ENCODE measurements around the gene ADSL. TPM values are rescaled to one million over a fixed set of nuclear protein-coding genes. Genes with fewer than 3 reads are reported as not detected.

The ADSL gene
- total RNA-seq, 2 experiments from 2014 or later = 109 to 118 TPM

DNA sequence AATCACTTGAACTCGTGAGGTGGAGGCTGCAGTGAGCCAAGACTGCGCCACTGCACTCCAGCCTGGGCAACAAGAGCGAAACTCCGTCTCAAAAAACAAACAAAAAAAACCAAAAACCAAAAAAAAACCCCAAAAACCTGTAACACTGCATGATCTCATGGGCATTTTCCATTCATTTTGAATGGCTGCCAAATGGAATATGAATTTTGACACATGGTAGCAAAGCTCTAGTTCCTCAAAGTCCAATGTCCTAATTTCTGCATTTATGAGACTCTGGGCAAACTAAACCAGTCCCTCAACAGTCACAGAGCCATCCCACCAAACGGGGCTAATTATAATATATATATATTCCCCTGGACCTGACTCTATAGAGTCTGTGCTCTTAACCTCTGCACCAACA, 85.9 kb downstream of the ADSL start:
- Mint-ChIP-seq H3K4me1 (ENCODE audit: low read depth) (peaks cover 24% of the 10 kb centered on the region), H3K27me3 (ENCODE audit: low read depth) (no peaks in the 10 kb centered on the region), H3K27ac (no peak overlapping the region), H3K9me3 (ENCODE audit: insufficient read depth) (no peaks in the 10 kb centered on the region), H3K36me3 (ENCODE audit: low read depth) (peaks cover 53% of the 10 kb centered on the region), H3K4me3 (no peak overlapping the region)
- ChIA-PET CTCF (interaction anchor here (1.3 to 12.9 kb wide), 4 partner anchors 30 to 219 kb away, joined by 3 to 153 read pairs (median 8); no protein-coding TSS in a partner anchor), POLR2A (no interaction called here)
- no peak for DNase-seq
- no peak for ATAC-seq

GRCh38 chr22:40432625-40433024, 86.3 kb downstream of the ADSL start:
- no peaks in the 10 kb centered on the region for H3K9me3 Mint-ChIP-seq (ENCODE audit: insufficient read depth)
- H3K4me1 Mint-ChIP-seq (ENCODE audit: low read depth) = peaks cover 29% of the 10 kb centered on the region
- no peak overlapping the region for H3K27ac Mint-ChIP-seq
- CTCF ChIA-PET = interaction anchor here (1.1 to 12.9 kb wide), 5 partner anchors 29 to 218 kb away, joined by 3 to 153 read pairs (median 3); no protein-coding TSS in a partner anchor
- ATAC-seq (no peak), DNase-seq (no peak)
- POLR2A ChIA-PET = no interaction called here
- no peak overlapping the region for H3K4me3 Mint-ChIP-seq
- H3K36me3 Mint-ChIP-seq (ENCODE audit: low read depth) = peaks cover 49% of the 10 kb centered on the region
- no peaks in the 10 kb centered on the region for H3K27me3 Mint-ChIP-seq (ENCODE audit: low read depth)

DNA sequence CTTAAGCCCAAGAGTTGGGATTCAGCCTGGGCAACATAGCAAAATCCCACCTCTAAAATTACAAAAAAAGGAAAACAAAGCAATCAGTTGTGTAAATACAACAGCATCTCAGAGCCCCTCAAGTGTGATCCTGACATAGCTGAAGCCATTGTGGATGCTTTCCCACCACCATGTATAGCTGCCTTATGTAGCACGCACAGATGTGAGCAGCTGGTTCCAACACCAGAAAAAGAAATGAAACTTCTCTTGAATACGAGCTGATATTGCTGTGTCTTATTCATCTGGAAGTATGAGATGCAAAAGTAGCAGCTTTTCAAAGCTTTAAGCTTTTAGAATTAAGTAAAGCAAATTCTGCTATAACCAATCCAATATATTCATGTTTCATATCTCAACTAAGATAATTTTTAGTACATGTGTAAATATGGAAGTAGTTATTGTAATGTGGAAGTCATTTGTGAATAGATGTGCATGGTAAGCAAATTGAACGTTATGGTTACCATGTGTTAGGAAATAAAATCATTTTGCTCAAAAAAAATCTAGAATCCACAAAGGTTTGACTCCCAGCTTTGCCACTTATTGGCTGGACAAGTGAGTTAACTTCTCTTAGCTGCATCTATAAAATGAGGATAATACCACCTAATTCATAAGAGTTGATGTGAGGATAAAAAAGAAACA, 87.3 kb downstream of the ADSL start:
- no peak overlapping the region for H3K4me3 Mint-ChIP-seq
- no peak overlapping the region for H3K27ac Mint-ChIP-seq
- DNase-seq = no peak
- H3K36me3 Mint-ChIP-seq (ENCODE audit: low read depth) = peaks cover 45% of the 10 kb centered on the region
- CTCF ChIA-PET = interaction anchor here (1.1 to 12.9 kb wide), 6 partner anchors 30 to 217 kb away, joined by 3 to 153 read pairs (median 5); no protein-coding TSS in a partner anchor
- H3K9me3 Mint-ChIP-seq (ENCODE audit: insufficient read depth) = no peaks in the 10 kb centered on the region
- H3K27me3 Mint-ChIP-seq (ENCODE audit: low read depth) = no peaks in the 10 kb centered on the region
- POLR2A ChIA-PET = interaction anchor here (0.9 kb wide), 1 partner anchor 51 kb away, joined by 3 read pairs; no protein-coding TSS in a partner anchor
- peaks cover 38% of the 10 kb centered on the region for H3K4me1 Mint-ChIP-seq (ENCODE audit: low read depth)
- no peak for ATAC-seq

GRCh38 chr22:40434106-40434505, 87.8 kb downstream of the ADSL start:
- no peak overlapping the region for H3K4me3 Mint-ChIP-seq
- H3K36me3 Mint-ChIP-seq (ENCODE audit: low read depth) = peaks cover 39% of the 10 kb centered on the region

DNA sequence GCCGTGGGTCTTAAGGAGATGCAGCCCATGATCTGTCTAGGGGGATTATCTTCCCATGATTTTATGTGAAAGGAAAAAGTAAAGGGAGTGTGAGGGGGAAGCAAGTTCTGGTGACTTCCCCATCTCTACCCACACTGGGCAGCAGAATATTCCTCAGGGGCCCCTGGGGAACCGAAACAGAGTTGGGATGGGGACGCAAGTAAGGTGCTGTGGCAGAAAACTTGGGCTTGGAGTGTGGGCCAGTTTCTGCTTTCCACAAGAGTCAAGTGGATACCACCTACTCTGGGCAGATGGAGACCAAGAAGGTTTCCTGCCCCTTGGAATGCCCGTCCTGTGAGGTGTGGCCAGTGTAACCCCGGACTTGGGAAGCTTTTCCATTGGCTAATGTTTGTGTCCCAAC, 88.4 kb downstream of the ADSL start:
- no peak overlapping the region for H3K27ac Mint-ChIP-seq
- CTCF ChIA-PET = interaction anchor here (0.6 to 12.9 kb wide), 9 partner anchors 29 to 212 kb away, joined by 3 to 153 read pairs (median 7); no protein-coding TSS in a partner anchor

More at GRCh38 chr22:40434106-40434505, 87.8 kb downstream of the ADSL start:
- Mint-ChIP-seq H3K27me3 (ENCODE audit: low read depth) (no peaks in the 10 kb centered on the region), H3K27ac (no peak overlapping the region), H3K9me3 (ENCODE audit: insufficient read depth) (no peaks in the 10 kb centered on the region), H3K4me1 (ENCODE audit: low read depth) (peaks cover 42% of the 10 kb centered on the region)
- no peak for ATAC-seq
- ChIA-PET CTCF (interaction anchor here (0.6 to 12.9 kb wide), 7 partner anchors 29 to 212 kb away, joined by 3 to 153 read pairs (median 14); no protein-coding TSS in a partner anchor), POLR2A (no interaction called here)
- no peak for DNase-seq

DNA sequence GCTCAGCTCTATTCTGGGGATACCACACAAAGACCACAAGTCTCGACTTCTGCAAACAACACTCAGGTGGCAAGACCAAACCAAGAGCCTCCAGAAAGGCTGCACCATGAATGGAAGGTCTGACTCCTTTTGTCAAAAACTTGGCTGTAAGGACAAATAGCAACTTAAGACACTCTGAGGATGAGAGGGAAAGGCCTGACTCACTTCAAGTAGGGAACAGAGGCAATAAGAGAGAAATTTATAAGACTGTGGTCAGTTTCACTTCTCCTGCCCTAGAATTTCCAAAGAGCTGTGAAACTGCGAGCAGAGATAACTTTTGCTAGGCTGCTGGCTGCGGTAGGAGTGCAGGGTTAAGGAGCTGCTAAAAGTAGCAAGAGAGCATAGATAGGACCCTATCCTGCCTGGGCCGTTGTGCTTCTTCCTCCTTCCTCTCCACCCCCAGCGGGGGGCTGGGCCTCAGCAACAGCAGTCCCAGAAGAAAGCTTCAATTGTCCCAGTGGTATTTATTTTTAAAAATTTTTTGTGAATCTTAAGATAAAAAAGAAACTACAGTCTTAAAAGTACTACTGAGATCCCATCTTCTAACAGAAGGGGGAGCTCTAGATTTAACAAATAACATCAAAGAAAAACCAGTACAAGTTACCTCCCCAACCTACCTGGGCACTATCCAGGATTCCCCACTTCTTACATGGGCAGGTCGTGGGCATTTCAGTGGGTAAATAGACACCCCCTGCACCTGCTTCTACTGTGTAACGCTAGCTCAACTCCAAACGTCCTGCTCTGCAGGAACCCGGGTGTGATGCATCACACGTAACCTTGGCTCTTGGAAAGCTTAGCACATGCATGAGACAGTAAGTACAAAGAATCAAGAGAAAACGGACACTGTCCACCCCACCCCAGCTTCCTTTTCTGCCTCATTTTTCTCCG, 90.5 kb downstream of the ADSL start:
- POLR2A ChIA-PET = interaction anchor here (0.6 to 1.2 kb wide), 5 partner anchors 25 to 908 kb away, joined by 3 to 5 read pairs (median 3); no protein-coding TSS in a partner anchor

More for the DNA sequence above, 88.4 kb downstream of the ADSL start:
- no peak for ATAC-seq
- Mint-ChIP-seq H3K36me3 (ENCODE audit: low read depth) (peaks cover 38% of the 10 kb centered on the region), H3K4me3 (no peak overlapping the region), H3K9me3 (ENCODE audit: insufficient read depth) (no peaks in the 10 kb centered on the region), H3K27me3 (ENCODE audit: low read depth) (no peaks in the 10 kb centered on the region), H3K4me1 (ENCODE audit: low read depth) (peaks cover 42% of the 10 kb centered on the region)
- DNase-seq = no peak
- POLR2A ChIA-PET = no interaction called here

More for the DNA sequence above, 90.5 kb downstream of the ADSL start:
- Mint-ChIP-seq H3K27ac (peak overlapping the region; percentile 81), H3K36me3 (ENCODE audit: low read depth) (peaks cover 33% of the 10 kb centered on the region), H3K4me3 (peak overlapping the region; percentile 27), H3K27me3 (ENCODE audit: low read depth) (no peaks in the 10 kb centered on the region), H3K4me1 (ENCODE audit: low read depth) (peaks cover 54% of the 10 kb centered on the region), H3K9me3 (ENCODE audit: insufficient read depth) (no peaks in the 10 kb centered on the region)
- DNase-seq (peak; percentile 41), ATAC-seq (peak; percentile 66)
- CTCF ChIA-PET = interaction anchor here (0.7 to 12.9 kb wide), 67 partner anchors 10 to 761 kb away, joined by 3 to 153 read pairs (median 6); partner anchors contain the start of genes MCHR1 and MRTFA

Other genes with a start within 250 kb of the ADSL start
- 10 to 100 TPM; 62.9 to 63.3 TPM for gene TNRC6B, start 168.6 kb upstream of the ADSL start, total RNA-seq
- gene SGSM3, start 24.1 kb downstream of the ADSL start, total RNA-seq = 100 to 1,000 TPM; 105 TPM

Data from activated CD8-positive, alpha-beta T cell treated with anti-CD3 and anti-CD28 coated beads, Interleukin-2, amount 10 ng/mL, durations not matched to agents 7 days and 5 days (primary cell).